ENCODE measurements around the gene REV1. TPM values are rescaled to one million over a fixed set of nuclear protein-coding genes. Genes with fewer than 3 reads are reported as not detected.
"Not testable (repeated sequence)": the region's sequence is repeated elsewhere in the genome, so short reads cannot be mapped to it uniquely, and the experiment has no call there.

The REV1 gene
- total RNA-seq, 4 donors from 2014 or later, result 37.3 to 71.0 (median 48.5) TPM

DNA sequence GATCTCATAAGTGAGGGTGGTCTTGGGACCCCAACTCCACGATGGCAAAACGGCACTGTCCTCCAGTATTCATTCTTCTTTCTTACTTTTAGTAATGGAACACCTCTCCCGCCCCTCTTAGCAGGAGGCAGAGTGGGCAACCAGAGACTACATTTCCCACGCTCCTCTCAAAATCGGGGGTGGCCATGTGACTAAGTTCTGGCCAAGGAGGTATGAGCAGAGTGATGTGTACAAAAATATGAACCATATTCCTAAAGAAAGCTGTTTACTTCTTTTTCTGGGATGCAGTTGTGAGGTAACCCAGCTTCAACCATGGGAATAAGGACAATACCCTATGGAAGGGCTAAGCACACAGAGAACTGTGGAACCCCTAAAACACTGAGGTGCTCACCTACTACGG, 12.8 kb downstream of the REV1 start:
- WGBS, 2 donors, result 97 to 98% methylated on average over 6 of the region's 6 CpGs
- TF ChIP-seq POLR2A (IDR thresholded peaks at IDR 0.05), result no peak
- intact Hi-C loops (cut with DNase I; ENCODE audit: low total_unique reads), result no loop called here

DNA sequence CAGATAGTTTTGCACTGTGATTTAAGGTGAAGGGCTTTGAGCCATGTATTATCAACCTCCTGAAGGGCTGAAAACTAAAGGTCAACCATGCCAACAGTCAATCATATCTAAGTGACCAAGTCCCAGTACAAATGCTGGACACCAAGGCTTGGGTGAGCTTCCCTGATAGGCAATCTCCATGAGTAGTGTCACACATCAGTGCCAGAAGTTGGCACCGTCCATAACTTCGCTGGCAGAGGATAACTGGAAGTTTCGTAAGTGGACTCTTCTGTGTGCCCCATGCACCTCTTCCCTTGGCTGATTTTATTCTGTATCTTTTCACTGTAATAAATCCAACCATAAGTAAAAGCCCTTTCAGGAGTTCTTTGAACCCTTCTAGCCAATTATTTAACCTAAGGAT, 13.2 kb downstream of the REV1 start:
- intact Hi-C loops (cut with DNase I; ENCODE audit: low total_unique reads), result no loop called here
- WGBS, 2 donors, result 93 to 95% methylated on average over 3 of the region's 3 CpGs
- no peak for TF ChIP-seq POLR2A (IDR thresholded peaks at IDR 0.05)
- TF ChIP-seq, protein P1, sequence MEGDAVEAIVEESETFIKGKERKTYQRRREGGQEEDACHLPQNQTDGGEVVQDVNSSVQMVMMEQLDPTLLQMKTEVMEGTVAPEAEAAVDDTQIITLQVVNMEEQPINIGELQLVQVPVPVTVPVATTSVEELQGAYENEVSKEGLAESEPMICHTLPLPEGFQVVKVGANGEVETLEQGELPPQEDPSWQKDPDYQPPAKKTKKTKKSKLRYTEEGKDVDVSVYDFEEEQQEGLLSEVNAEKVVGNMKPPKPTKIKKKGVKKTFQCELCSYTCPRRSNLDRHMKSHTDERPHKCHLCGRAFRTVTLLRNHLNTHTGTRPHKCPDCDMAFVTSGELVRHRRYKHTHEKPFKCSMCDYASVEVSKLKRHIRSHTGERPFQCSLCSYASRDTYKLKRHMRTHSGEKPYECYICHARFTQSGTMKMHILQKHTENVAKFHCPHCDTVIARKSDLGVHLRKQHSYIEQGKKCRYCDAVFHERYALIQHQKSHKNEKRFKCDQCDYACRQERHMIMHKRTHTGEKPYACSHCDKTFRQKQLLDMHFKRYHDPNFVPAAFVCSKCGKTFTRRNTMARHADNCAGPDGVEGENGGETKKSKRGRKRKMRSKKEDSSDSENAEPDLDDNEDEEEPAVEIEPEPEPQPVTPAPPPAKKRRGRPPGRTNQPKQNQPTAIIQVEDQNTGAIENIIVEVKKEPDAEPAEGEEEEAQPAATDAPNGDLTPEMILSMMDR (IDR thresholded peaks at IDR 0.05), result no peak

More for the DNA sequence above, 12.8 kb downstream of the REV1 start:
- no peak for DNase-seq (ENCODE audit: low spot score in 2 of 2)
- H3K4me3 ChIP-seq (ENCODE audit: low read depth, poor library complexity, severe bottlenecking), result no peak overlapping the region

DNA sequence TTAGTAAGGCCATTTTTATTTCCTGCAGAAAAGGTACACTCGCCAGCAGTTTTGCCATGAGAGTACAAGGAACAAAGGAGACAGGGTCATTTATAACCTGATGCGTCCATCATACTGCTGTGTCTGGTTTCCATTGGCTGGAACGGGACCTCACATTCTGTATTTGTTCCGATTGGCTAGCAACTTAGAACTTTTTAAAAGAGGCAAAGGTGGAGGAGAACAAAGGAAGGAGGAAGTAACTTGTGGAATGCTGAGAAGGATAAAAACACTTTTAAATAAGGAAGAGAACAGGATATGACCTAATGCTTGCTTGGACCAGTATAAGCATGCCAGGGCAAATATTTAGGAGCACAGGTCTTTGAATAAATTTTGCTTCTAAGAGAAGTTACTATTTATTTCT, 14.7 kb downstream of the REV1 start:
- 67 to 68% methylated on average over 4 of the region's 4 CpGs for WGBS, 2 donors
- DNase-seq (ENCODE audit: low spot score in 2 of 2); intact Hi-C loops (cut with DNase I; ENCODE audit: low total_unique reads); H3K4me3 ChIP-seq (ENCODE audit: low read depth, poor library complexity, severe bottlenecking): not testable (repeated sequence)

More for the DNA sequence above, 13.2 kb downstream of the REV1 start:
- no peak overlapping the region for H3K4me3 ChIP-seq (ENCODE audit: low read depth, poor library complexity, severe bottlenecking)
- DNase-seq (ENCODE audit: low spot score in 2 of 2), result no peak

DNA sequence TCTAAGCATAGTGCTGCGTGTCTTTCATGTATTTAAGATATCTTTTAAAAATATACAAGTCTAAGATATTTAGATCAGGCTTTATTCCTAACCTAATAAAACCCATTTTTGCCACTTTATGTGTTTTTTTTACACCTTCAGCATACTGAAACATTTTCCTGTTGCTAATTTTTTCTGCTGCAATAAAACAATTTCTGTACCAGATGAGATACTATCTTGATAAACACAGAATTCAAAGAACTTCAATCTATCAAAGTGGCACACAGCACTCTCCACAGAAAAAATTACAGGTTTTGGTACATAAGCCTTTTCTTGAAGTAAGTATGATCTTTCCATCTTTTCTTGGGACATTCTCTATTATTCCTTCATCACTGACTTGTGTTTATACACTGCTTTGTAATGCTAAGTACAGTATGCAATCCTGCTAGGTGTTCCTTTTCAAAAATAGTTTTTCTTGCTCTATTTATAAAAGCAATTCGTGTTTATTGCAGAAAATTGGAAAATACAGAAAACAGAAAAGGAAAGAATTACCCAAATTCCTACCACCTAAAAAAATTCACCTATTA, 16.2 kb downstream of the REV1 start:
- TF ChIP-seq POLR2A (IDR thresholded peaks at IDR 0.05), result no peak
- TF ChIP-seq, protein P1 (IDR thresholded peaks at IDR 0.05), result no peak
- intact Hi-C loops (cut with DNase I; ENCODE audit: low total_unique reads), result no loop called here
- WGBS, 2 donors, result 63 to 74% methylated on average over 2 of the region's 2 CpGs
- DNase-seq (ENCODE audit: low spot score in 2 of 2), result no peak
- no peak overlapping the region for H3K4me3 ChIP-seq (ENCODE audit: low read depth, poor library complexity, severe bottlenecking)

DNA sequence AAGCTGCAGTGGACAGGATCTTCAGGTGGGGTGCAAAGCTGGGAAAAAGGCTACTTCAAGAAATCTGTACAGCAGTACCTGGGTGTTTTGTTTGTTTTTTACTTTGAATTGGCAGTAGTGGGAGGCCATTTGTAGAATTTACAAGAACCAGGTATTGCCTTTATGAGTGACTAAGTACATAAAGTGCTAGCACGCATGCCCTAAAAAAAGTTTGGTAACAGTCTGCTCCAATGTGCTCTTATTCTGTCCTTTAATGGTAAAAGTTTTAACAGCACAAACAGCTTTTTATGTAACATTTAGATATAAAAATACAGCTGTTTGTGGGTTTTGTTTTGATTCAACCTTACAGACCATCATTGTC, 17.2 kb downstream of the REV1 start:
- DNase-seq (ENCODE audit: low spot score in 2 of 2), result no peak
- TF ChIP-seq, protein P1 (IDR thresholded peaks at IDR 0.05), result no peak
- TF ChIP-seq POLR2A (IDR thresholded peaks at IDR 0.05), result no peak
- H3K4me3 ChIP-seq (ENCODE audit: low read depth, poor library complexity, severe bottlenecking), result no peak overlapping the region
- WGBS, 2 donors, result 71 to 93% methylated on average over 1 of the region's 1 CpG
- intact Hi-C loops (cut with DNase I; ENCODE audit: low total_unique reads), result no loop called here

DNA sequence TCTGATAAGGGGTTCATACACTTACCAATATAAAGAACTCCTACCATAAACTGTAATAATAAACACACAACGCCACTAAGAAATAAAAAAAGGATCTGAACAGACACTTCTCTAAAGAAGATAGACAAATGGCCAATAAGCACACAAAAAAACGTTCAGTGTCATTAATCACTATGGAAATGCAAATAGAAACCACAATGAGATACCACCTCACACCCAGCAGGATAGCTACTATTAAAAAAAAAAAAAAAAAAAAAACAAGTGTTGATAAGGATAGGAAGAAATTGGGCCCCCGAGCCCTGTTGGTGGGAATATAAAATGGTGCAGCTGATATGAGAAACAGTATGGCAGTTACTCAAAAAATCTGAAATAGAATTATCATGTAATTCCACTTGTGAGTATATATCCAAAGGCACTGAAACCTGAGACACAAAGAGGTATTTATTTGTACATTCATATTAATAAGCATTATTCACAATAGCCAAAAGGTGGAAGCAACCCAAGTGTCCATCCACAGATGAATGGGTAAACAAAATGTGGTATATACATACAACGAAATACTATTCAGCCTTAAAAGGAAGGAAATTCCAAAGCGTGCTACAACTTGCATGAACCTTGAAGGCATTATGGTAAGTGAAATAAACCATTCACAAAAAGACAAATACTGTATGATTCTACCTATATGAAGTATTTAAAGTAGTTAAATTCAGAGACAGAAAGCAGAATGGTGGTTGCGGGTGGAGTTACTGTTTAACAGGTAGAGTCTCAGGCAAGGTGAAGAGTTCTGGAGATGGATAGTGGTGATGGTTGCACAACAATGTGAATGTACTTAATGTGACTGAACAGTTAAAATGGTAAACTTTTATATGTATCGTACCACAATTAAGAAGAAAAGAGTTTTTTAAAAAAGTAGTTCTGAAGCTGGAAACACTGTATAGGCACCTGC, 17.9 kb downstream of the REV1 start:
- no peak overlapping the region for H3K4me3 ChIP-seq (ENCODE audit: low read depth, poor library complexity, severe bottlenecking)
- 64 to 65% methylated on average over 7 of the region's 7 CpGs for WGBS, 2 donors
- TF ChIP-seq, protein P1 (IDR thresholded peaks at IDR 0.05), result no peak
- no peak for TF ChIP-seq POLR2A (IDR thresholded peaks at IDR 0.05)
- no peak for DNase-seq (ENCODE audit: low spot score in 2 of 2)
- intact Hi-C loops (cut with DNase I; ENCODE audit: low total_unique reads), result no loop called here
